Erythroblast (primary cell): ENCODE results near the gene TGM3.

Source experiments
- GATA1 ChIP-seq: IDR thresholded peaks from 2 replicates; pipeline ENCODE4 v1.6.1; 2011; ENCODE audit warnings: low read depth, mild to moderate bottlenecking, control low read depth, low read length, moderate library complexity
- POLR2A ChIP-seq: IDR thresholded peaks from 2 replicates; pipeline ENCODE4 v1.6.1; 2011; ENCODE audit warnings: mild to moderate bottlenecking, low read length

- TF ChIP-seq POLR2A (no peak), GATA1 (no peak)
Observed at GRCh38 chr20:2301164-2301622, 5.4 kb downstream of the TGM3 start.
